Activated T-helper 9 cell treated with anti-CD3 and anti-CD28 coated beads, Interleukin-2, amount 50 U/mL, for 16 hours (primary cell): ENCODE measurements around the gene CCDC51.
"Not testable (repeated sequence)": the region's sequence is repeated elsewhere in the genome, so short reads cannot be mapped to it uniquely, and the experiment has no call there.

Source experiments
- DNase-seq: peaks from one replicate; pipeline ENCODE4 v3.0.0-alpha.2; 2020; ENCODE audit warnings: low read depth

CCDC51 gene

GRCh38 chr3:48405971-48406370, 33.9 kb downstream of the CCDC51 start:
- no peak for DNase-seq

DNA sequence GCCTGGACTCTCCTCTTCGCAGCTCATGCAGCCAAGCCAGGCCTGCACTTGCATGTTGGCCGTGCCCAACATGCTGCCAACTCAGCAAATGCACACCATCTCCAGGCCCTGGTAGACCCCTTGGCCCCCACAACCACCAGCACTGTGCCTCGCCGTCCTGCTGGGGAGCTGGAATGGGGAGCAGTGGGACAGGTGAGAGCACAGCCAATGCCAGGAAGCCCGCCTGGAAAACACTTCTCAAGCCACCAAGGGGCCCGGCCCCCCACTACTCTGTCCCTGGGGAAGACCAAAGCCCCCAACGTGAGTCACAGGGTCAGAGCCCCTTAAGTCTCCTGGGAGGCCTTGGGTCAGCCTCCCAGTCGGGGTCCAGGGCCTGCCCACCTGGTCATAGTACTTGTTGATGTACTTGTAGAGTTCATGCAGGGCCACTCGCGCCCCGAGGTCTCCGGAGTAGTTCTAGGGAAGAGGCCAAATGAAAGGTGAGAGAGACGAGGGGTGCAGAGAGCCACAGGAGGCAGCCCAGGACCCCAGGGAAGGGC, 34.5 kb downstream of the CCDC51 start:
- no peak for DNase-seq

- DNase-seq, result no peak
Observed at GRCh38 chr3:48404440-48405342, 35.2 kb downstream of the CCDC51 start.

- DNase-seq, result no peak
Observed at GRCh38 chr3:48403533-48404439, 36.1 kb downstream of the CCDC51 start.

DNA sequence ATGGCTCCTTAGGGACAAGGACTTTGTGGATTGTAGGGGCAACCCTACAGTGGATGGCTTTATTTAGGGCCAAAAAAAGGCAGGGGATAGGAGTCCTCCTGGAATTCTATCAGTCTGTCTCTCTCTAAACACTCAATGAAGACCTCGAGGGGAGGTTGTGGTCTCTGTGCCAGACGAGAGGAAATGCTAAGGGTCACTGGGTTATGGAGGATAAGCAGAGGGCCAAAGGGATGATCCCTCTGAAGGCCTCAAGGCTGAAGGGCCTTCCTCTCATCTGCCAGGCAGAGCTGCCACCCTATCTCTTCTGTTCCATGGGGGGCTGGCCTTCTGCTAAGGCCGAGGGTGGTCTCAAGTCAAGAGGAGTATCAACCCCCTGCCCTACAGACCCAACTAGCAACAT, 37.0 kb downstream of the CCDC51 start:
- no peak for DNase-seq

DNA sequence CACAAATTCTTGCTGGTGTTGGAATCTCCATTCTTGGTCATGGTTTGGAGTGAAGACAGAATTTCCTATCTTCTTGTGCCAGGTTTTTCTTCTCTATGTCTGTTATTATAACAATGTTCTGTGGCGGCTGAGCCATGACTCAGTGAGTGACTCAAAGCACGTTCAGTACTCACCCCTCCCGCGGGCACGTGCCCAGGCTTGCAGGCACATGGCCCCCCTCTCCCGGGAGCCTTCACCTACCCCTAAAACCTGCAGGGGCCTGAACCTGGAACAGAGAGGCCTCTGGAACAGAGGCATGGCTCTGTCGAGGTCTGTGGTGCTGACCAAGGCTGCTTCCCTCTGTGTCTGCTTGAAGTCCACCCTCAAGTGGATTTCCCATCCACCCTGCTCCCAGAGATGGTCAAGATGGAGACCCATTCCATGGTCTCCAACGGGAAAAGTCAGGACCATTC, 37.6 kb downstream of the CCDC51 start:
- DNase-seq, result no peak

DNA sequence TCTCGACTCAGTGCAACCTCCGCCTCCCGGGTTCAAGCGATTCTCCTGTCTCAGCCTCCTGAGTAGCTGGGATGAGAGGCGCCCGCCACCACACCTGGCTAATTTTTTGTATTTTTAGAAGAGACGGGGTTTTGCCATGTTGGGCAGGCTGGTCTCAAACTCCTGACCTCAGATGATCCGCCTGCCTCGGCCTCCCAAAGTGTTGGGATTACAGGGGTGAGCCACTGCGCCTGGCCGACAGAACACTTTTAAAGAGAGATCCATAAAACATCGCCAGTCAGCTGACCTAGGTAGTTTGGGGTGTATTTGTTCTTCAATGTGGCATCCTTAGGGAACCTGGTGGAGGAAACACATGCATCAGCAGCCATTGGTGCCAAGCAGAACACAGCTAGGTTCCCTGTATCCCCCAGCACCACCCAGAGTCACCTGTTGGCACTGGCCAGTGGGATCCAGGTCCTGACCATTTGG, 38.5 kb downstream of the CCDC51 start:
- DNase-seq, result not testable (repeated sequence)

DNA sequence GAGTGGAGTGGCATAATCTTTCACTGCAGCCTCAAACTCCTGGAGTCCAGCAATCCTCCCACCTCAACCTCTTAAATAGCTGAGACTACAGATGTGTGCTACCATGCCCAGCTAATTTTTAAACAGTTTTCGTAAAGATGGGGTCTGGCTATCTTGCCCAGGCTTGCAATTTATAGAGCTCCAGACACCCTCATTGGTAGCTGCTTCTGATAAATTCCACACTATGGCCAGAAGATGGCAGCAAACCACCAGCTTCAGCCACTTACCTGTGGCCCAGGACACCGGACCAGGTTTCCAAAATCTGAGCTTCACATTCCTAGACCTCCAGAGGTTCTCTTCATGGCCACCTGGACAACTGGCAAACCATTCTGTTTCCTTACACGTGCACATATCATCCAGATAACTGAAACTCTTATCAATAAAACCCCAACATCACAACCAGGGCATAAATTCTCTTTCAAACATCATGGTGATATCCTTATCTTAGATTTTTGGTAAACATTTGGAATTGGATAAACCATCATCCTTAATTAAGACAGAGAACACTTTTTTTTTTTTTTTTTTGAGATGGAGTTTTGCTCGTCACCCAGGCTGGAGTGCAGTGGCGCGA, 39.0 kb downstream of the CCDC51 start:
- peak; percentile 45 for DNase-seq

GRCh38 chr3:48399387-48400172, 40.3 kb downstream of the CCDC51 start:
- DNase-seq, result no peak

GRCh38 chr3:48398701-48399386, 41.1 kb downstream of the CCDC51 start:
- DNase-seq, result no peak

DNA sequence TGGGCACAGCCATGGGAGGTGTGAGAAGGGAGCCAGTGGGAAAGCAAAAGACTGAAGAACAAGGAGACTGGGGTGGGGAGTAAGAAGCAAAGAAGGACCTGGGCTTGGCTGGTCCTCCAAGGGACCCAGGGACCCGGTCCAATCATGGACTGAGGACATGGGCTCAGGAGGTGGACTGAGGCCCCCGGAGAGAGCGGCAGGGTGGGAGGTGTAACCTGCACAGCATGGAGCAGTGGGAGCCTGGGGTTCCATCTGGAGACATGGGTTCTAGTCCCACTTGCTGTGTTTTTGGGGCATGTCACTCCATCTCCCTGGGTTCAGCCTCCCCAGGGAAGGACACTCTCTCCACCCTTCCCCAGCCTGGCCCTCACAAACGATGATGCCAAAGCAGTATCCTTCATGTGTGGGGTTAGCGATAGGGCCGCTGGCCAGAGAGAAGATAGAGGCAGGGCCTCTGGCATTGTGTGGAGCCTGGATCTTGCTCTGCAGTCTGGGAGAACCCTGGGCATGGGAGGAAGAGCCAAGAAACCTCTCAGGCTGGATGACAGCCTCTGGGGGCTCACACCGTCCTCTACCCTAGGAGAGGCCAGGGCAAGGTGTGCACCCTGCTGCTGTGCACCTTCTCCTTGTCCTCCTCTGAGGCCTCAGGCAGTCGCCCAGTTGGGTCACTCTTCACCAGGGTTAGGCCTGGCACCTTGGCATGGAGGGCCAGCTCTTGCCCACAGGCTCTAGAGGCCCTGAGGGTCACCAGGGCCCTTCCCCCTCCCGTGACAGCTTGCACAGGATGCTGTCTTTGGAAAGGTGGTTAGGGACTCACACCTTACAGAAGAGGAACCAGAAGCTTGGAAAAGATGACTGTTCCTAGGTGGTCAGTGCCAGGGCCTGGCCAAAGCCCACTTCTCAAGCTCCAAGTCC, 41.9 kb downstream of the CCDC51 start:
- no peak for DNase-seq

- DNase-seq, result no peak
Observed at GRCh38 chr3:48395714-48396113, 44.2 kb downstream of the CCDC51 start.

DNA sequence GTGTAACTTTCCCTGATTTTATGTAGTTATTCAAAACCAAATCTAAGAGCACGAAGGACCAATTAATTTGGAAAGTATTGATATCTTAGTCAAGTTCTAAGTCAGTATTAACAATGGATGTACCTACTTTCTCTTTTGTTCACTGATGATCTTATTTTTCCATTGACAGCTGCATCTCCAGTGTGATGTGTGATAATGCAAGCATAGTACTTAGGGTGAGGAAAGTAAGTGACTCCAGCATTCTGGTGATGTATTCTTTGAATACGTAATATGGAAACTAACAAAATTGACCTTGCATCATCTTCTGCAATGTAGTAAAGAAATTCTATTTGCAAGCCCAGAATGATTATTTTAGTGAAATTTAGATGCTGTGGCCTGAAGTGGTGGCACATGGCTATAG, 45.5 kb downstream of the CCDC51 start:
- no peak for DNase-seq

DNA sequence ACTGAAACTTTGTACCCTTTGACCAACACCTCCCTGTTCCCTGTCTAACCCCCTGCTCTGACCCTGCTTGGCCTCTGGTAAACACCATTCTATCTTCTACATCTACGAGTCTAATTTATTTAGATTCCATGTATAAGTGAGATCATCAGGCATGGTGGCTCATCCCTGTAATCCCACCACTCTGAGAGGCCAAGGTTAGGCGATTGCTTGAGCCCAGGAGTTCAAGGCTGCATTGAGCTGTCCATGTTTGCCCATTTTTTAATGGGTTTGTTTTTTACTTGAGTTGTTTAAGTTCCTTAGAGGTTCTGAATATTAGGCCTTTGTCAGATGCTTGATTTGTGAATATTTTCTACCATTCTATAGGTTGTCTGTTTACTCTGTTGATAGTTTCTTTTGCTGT, 51.0 kb downstream of the CCDC51 start:
- DNase-seq, result no peak

DNA sequence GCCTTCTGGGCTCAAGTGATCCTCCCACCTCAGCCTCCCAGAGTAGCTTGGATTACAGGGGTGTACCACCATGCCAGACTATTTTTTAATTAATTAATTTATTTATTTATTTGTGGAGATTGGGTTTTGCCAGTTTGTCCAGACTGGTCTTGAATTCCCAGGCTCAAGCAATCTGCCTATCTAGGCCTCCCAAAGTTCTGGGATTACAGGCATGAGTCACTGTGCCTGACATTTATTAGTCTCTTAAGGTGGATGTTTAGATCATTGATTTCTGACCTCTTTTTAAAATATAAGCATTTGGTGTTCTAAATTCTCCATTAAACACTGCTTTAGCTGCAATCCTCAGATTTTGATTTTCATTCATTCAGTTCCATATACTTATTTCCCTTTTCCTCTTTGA, 52.3 kb downstream of the CCDC51 start:
- DNase-seq, result no peak
